B cell (primary cell): ENCODE results near the gene TIAM2.

Source experiments
- EZH2 ChIP-seq: IDR thresholded peaks from 2 replicates; pipeline ENCODE4 v1.6.1; 2012; ENCODE audit warnings: borderline replicate concordance, low read depth, mild to moderate bottlenecking, moderate library complexity, low read length; ENCODE audit not compliant: insufficient read depth, poor library complexity, severe bottlenecking
- TF ChIP-seq, protein P1 (sequence below): fragments of 200-600 bp; IDR thresholded peaks from one replicate; pipeline ENCODE4 v1.8.0; 2022; ENCODE audit warnings: antibody characterized with exemption, mild to moderate bottlenecking

DNA sequence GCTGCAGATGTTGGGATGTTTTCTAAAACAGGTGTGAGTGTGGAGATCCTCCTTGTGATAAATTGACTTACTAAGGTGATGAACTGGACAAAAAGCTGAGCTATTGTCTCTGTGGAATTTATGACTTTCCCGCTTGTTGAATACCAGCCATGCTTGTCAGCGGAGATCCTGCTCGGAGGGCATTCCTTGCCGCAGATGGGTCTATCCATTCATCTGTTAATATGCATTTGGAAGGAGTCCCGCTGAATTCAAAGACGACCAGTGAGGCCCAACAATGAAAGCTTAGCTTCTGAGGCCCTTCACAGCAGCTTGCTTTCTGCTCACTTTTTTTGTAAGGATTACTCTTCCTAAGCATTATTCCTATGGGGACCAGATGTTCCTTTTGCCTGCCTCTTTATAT, 124.9 kb downstream of the TIAM2 start:
- no peak for TF ChIP-seq EZH2
- TF ChIP-seq, protein P1, sequence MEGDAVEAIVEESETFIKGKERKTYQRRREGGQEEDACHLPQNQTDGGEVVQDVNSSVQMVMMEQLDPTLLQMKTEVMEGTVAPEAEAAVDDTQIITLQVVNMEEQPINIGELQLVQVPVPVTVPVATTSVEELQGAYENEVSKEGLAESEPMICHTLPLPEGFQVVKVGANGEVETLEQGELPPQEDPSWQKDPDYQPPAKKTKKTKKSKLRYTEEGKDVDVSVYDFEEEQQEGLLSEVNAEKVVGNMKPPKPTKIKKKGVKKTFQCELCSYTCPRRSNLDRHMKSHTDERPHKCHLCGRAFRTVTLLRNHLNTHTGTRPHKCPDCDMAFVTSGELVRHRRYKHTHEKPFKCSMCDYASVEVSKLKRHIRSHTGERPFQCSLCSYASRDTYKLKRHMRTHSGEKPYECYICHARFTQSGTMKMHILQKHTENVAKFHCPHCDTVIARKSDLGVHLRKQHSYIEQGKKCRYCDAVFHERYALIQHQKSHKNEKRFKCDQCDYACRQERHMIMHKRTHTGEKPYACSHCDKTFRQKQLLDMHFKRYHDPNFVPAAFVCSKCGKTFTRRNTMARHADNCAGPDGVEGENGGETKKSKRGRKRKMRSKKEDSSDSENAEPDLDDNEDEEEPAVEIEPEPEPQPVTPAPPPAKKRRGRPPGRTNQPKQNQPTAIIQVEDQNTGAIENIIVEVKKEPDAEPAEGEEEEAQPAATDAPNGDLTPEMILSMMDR = no peak
